Mesenchymal stem cell (in vitro differentiated cells and primary cell): ENCODE measurements around the gene C2CD3.

ENCODE experiments used
- DNase-seq: peaks from one replicate; pipeline ENCODE4 v3.0.0-alpha.2; 2013
- H2AFZ ChIP-seq: one replicate; pipeline ENCODE4 v1.6.1; 2013; ENCODE audit warnings: low read depth, mild to moderate bottlenecking, control low read depth, inconsistent platforms, low read length, moderate library complexity
- H2AK5ac ChIP-seq: 2 replicates; pipeline ENCODE4 v1.6.1; 2013; ENCODE audit warnings: low read length, moderate library complexity, mild to moderate bottlenecking, inconsistent platforms; ENCODE audit not compliant: severe bottlenecking
- H2BK120ac ChIP-seq: one replicate; pipeline ENCODE4 v1.6.1; 2013; ENCODE audit warnings: low read depth, mild to moderate bottlenecking, inconsistent platforms, low read length, moderate library complexity
- H2BK12ac ChIP-seq, 2 experiments: one replicate each; pipeline ENCODE4 v1.6.1; 2013; ENCODE audit warnings: inconsistent platforms in 2 of 2, low read length in 2 of 2, mild to moderate bottlenecking in 2 of 2, moderate library complexity in 2 of 2, control low read depth in 1 of 2
- H2BK15ac ChIP-seq: one replicate; pipeline ENCODE4 v1.6.1; 2013; ENCODE audit warnings: mild to moderate bottlenecking, low read depth, inconsistent platforms; ENCODE audit not compliant: poor library complexity, severe bottlenecking
- H2BK5ac ChIP-seq: 2 replicates; pipeline ENCODE4 v1.6.1; 2013; ENCODE audit warnings: low read depth, mild to moderate bottlenecking, low read length, control low read depth, inconsistent platforms; ENCODE audit not compliant: poor library complexity, severe bottlenecking
- H3K14ac ChIP-seq, 2 experiments: one replicate each; pipeline ENCODE4 v1.6.1; 2013; ENCODE audit warnings: inconsistent platforms in 2 of 2, low read length in 2 of 2, control low read depth in 1 of 2, mild to moderate bottlenecking in 1 of 2, moderate library complexity in 1 of 2
- H3K18ac ChIP-seq, 2 experiments: one replicate each; pipeline ENCODE4 v1.6.1; 2013; ENCODE audit warnings: inconsistent platforms in 2 of 2, low read length in 2 of 2, control low read depth in 1 of 2, low read depth in 1 of 2, mild to moderate bottlenecking in 1 of 2
- H3K23ac ChIP-seq, 2 experiments: one replicate each; pipeline ENCODE4 v1.6.1; 2013; ENCODE audit warnings: inconsistent platforms in 2 of 2, low read length in 2 of 2, mild to moderate bottlenecking in 2 of 2, moderate library complexity in 2 of 2, control low read depth in 1 of 2
- H3K27ac ChIP-seq: 2 replicates; pipeline ENCODE4 v1.5.1; 2013; ENCODE audit warnings: mild to moderate bottlenecking, moderate library complexity, low read length, control low read depth, inconsistent platforms; ENCODE audit not compliant: poor library complexity, severe bottlenecking
- H3K27me3 ChIP-seq, 2 experiments: 2 replicates each; pipeline versions ENCODE4 v1.6.1 to v1.7.0; 2013; ENCODE audit warnings: low read length in 2 of 2, mild to moderate bottlenecking in 2 of 2, moderate library complexity in 2 of 2, control low read depth in 1 of 2, inconsistent platforms in 1 of 2; ENCODE audit not compliant: control insufficient read depth in 1 of 2, insufficient read depth in 1 of 2
- H3K36me3 ChIP-seq, 2 experiments: 2 replicates each; pipeline versions ENCODE4 v1.6.1 to v1.7.0; 2013; ENCODE audit warnings: low read length in 2 of 2, control low read depth in 1 of 2, inconsistent platforms in 1 of 2, low read depth in 1 of 2, mild to moderate bottlenecking in 1 of 2; ENCODE audit not compliant: insufficient read depth in 2 of 2, control insufficient read depth in 1 of 2
- H3K4ac ChIP-seq, 2 experiments: one replicate each; pipeline ENCODE4 v1.6.1; 2013; ENCODE audit warnings: inconsistent platforms in 2 of 2, low read length in 2 of 2, mild to moderate bottlenecking in 2 of 2, moderate library complexity in 2 of 2, control low read depth in 1 of 2, low read depth in 1 of 2
- H3K4me1 ChIP-seq: 2 replicates; pipeline ENCODE4 v1.6.1; 2013; ENCODE audit warnings: low read depth, low read length, control low read depth; ENCODE audit not compliant: control insufficient read depth, insufficient read depth
- H3K4me2 ChIP-seq: 2 replicates; pipeline ENCODE4 v1.6.1; 2013; ENCODE audit warnings: low read length, mild to moderate bottlenecking, inconsistent platforms; ENCODE audit not compliant: poor library complexity, severe bottlenecking
- H3K4me3 ChIP-seq, 2 experiments: 2 replicates each; pipeline versions ENCODE4 v1.5.1 to v1.7.0; 2013; ENCODE audit warnings: low read length in 2 of 2, mild to moderate bottlenecking in 2 of 2, control low read depth in 1 of 2, low read depth in 1 of 2; ENCODE audit not compliant: insufficient read depth in 1 of 2
- H3K79me1 ChIP-seq: replicated peaks from 2 replicates; pipeline ENCODE4 v1.6.1; 2013; ENCODE audit warnings: mild to moderate bottlenecking, control low read depth, low read length, inconsistent platforms; ENCODE audit not compliant: poor library complexity, severe bottlenecking
- H3K9ac ChIP-seq: 2 replicates; pipeline ENCODE4 v1.7.0; 2013; ENCODE audit warnings: mild to moderate bottlenecking, low read length, moderate library complexity
- H3K9me3 ChIP-seq: 2 replicates; pipeline ENCODE4 v1.7.0; 2013; ENCODE audit warnings: mild to moderate bottlenecking, low read length; ENCODE audit not compliant: control insufficient read depth
- H4K8ac ChIP-seq: one replicate; pipeline ENCODE4 v1.6.1; 2013; ENCODE audit warnings: inconsistent platforms, mild to moderate bottlenecking, low read length, moderate library complexity
- H4K91ac ChIP-seq: one replicate; pipeline ENCODE4 v1.6.1; 2013; ENCODE audit warnings: mild to moderate bottlenecking, low read length, inconsistent platforms
- WGBS: methylation state at CpG from one replicate; pipeline ENCODE4 v1.1.7; 2013; ENCODE audit warnings: mixed read lengths; 5-methylcytosine and 5-hydroxymethylcytosine counted together

Gene C2CD3

DNA sequence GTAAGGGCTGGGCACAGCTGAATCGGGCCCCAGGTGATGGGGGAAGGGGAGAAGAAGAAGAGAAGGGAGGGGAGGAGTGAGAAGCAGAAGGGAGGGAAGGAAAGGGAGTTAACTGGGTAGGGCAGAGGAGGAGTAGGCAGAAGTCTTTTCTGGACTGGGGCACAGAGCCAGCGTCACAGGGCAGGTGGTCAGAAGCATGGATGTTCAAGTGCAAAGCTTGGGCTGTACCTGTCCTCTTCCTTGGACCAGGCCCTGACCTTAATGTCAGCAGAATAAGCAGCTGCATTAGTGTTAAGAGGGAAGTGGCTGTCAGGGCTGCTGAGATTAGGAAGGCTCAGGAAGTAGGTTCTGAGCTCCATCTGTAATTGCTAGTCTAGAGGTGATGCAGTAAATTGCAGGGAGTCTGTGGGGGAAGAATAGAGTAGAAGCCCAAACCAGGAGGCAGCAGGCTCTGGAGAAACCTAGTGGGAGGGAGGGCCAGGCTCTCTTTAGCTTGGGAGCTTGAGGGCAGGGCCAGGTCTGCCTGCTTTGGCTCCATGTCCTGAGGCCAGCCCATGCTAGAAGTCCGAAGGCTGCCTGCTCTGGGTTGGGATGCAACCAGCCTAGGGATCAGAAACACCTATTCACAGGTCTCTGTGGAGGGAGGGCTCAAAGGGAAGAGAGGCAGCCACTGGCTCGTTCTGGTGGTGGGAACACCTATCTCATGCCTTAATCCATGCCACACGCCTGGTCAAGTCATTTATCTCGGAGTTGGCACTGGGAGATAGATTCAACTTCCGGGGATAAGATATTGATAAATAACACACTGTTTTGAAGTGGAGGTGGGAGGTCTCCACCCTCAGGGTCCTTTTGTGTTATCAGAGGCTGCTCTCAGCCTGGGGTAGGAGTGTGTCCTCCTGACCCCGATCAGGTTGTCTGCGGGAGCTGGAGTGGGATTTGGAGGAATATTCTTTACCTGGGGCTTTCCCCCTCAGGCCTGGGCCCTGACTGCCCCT lies 160.2 kb downstream of the C2CD3 start:
- peaks cover 1% of the 10 kb centered on the region for H3K4me1 ChIP-seq
- 94% methylated on average over 9 of the region's 9 CpGs for WGBS
- H2BK120ac ChIP-seq: no peak overlapping the region
- H3K4ac ChIP-seq: no peak overlapping the region
- H3K14ac ChIP-seq: no peak overlapping the region
- H3K27ac ChIP-seq: no peak overlapping the region
- no peak for DNase-seq
- peaks cover 13 to 59% of the 10 kb centered on the region in 2 experiments for H3K36me3 ChIP-seq
- H2AFZ ChIP-seq: no peak overlapping the region
- H3K18ac ChIP-seq: no peak overlapping the region
- H3K27me3 ChIP-seq: no peaks in the 10 kb centered on the region
- H3K23ac ChIP-seq: no peak overlapping the region
- no peaks in the 10 kb centered on the region for H3K9me3 ChIP-seq
- H3K79me1 ChIP-seq: no peaks in the 10 kb centered on the region
- peak overlapping the region; percentile 45 for H4K91ac ChIP-seq
- H2AK5ac ChIP-seq: no peak overlapping the region
- no peak overlapping the region for H3K4me3 ChIP-seq
- H2BK12ac ChIP-seq: peak overlapping the region in 1 of 2 experiments; percentile 60
- no peak overlapping the region for H3K4me2 ChIP-seq
- no peak overlapping the region for H2BK15ac ChIP-seq
- no peak overlapping the region for H2BK5ac ChIP-seq
- no peak overlapping the region for H4K8ac ChIP-seq
- no peak overlapping the region for H3K9ac ChIP-seq

- Histone ChIP-seq H3K4me3 (no peak overlapping the region), H3K9me3 (no peaks in the 10 kb centered on the region), H4K91ac (peak overlapping the region; percentile 45), H3K23ac (no peak overlapping the region), H4K8ac (no peak overlapping the region), H3K14ac (no peak overlapping the region), H3K27me3 (no peaks in the 10 kb centered on the region), H2BK120ac (no peak overlapping the region), H3K27ac (no peak overlapping the region), H3K4me2 (no peak overlapping the region), H3K4ac (no peak overlapping the region), H2BK12ac (no peak overlapping the region), H3K4me1 (no peaks in the 10 kb centered on the region), H3K9ac (no peak overlapping the region), H2AFZ (no peak overlapping the region), H2AK5ac (no peak overlapping the region), H3K36me3 (peaks cover 13 to 60% of the 10 kb centered on the region in 2 experiments), H2BK5ac (no peak overlapping the region), H2BK15ac (no peak overlapping the region), H3K79me1 (no peaks in the 10 kb centered on the region), H3K18ac (no peak overlapping the region)
- WGBS: 83% methylated on average over 5 of the region's 5 CpGs
- no peak for DNase-seq
Observed at GRCh38 chr11:74009675-74010305, 161.0 kb downstream of the C2CD3 start.

DNA sequence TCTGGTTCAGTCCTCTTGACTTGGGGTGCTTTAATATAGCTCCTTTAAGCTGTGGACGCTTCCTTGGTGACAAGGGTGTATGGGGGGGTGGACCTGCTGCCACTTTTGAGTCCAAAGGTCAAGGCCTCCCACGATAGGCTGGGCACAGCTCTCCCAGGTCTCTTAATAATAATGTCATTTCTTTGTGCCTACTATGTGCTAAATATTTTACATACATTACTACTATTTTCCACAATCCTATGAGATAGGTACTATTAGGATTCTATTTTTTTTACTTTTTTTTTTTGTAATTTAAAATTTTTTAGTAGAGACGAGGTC lies 161.6 kb downstream of the C2CD3 start:
- WGBS: 86% methylated on average over 1 of the region's 3 CpGs
- no peak overlapping the region for H3K14ac ChIP-seq
- no peaks in the 10 kb centered on the region for H3K4me1 ChIP-seq
- H3K4me3 ChIP-seq: no peak overlapping the region
- H2BK120ac ChIP-seq: no peak overlapping the region
- no peak overlapping the region for H2BK15ac ChIP-seq
- H2BK5ac ChIP-seq: no peak overlapping the region
- H2AFZ ChIP-seq: no peak overlapping the region
- no peak overlapping the region for H3K9ac ChIP-seq
- H3K23ac ChIP-seq: no peak overlapping the region
- no peak for DNase-seq
- H3K36me3 ChIP-seq: peaks cover 16 to 59% of the 10 kb centered on the region in 2 experiments
- H3K79me1 ChIP-seq: no peaks in the 10 kb centered on the region
- no peak overlapping the region for H3K4ac ChIP-seq
- no peaks in the 10 kb centered on the region for H3K27me3 ChIP-seq
- H4K8ac ChIP-seq: peak overlapping the region; percentile 21
- no peak overlapping the region for H2BK12ac ChIP-seq
- no peak overlapping the region for H3K18ac ChIP-seq
- H4K91ac ChIP-seq: peak overlapping the region; percentile 43
- H3K27ac ChIP-seq: no peak overlapping the region
- no peak overlapping the region for H2AK5ac ChIP-seq
- no peak overlapping the region for H3K4me2 ChIP-seq
- no peaks in the 10 kb centered on the region for H3K9me3 ChIP-seq
